K562 (cell line): ENCODE data around the gene RAB3GAP1. TPM values are rescaled to one million over a fixed set of nuclear protein-coding genes. Genes with fewer than 3 reads are reported as not detected.

Experiments
- ATAC-seq: fragments of 200-7000 bp; cut with Tn5 transposase; 3 replicates; pipeline ENCODE4 v1.9.1; 2020; ENCODE audit warnings: moderate library complexity
- BruUV-seq: library from RNA; stranded (reverse); fragments of 400-500 nt; replicated peaks from 2 replicates; lab custom pipeline; 2021; lab: Mats Ljungman, UMichigan
- CTCF ChIA-PET: fragments of 300-600 bp; formaldehyde crosslinking; extraction: SDS; loops from one replicate; lab custom pipeline; 2021; ENCODE audit warnings: low intra/inter-chr PET ratio; lab: Yijun Ruan, JAX
- POLR2A ChIA-PET: fragments of 300-600, 350-650 bp; sonication (Branson Sonifier 250); formaldehyde crosslinking; extraction: SDS; loops from one replicate; lab custom pipeline; 2021; ENCODE audit warnings: antibody characterized with exemption, inconsistent platforms; lab: Yijun Ruan, JAX
- DNase-seq, 4 experiments: peaks; one replicate each; pipeline versions ENCODE4 v3.0.0 to v3.0.0-alpha.2; 2011 to 2018; ENCODE audit warnings: low spot score in 3 of 4, mixed read lengths in 3 of 4; ENCODE audit errors: extremely low read depth in 1 of 4
- FAIRE-seq: peaks from 2 replicates; lab custom pipeline; 2011; peaks lifted over from hg19 to GRCh38; lab: Jason Lieb, UNC
- H2AFZ ChIP-seq: 2 replicates; pipeline ENCODE4 v1.6.0; 2011; ENCODE audit warnings: low read depth, low read length, control low read depth, inconsistent platforms
- H3K27ac ChIP-seq: fragments of 200-600 bp; 3 replicates; pipeline ENCODE4 v1.8.0; 2011; ENCODE audit warnings: low read depth, mild to moderate bottlenecking, control low read depth, inconsistent platforms, low read length, moderate library complexity, mixed read lengths; ENCODE audit errors: extremely low read depth
- H3K27me3 ChIP-seq, 2 experiments: fragments of 300-600 bp in 1 of 2; 2 replicates in 1 of 2; 3 replicates in 1 of 2; pipeline versions ENCODE4 v1.6.0 to v1.8.0; 2011; ENCODE audit warnings: inconsistent platforms in 2 of 2, low read length in 2 of 2, mild to moderate bottlenecking in 1 of 2, mixed read lengths in 1 of 2, moderate library complexity in 1 of 2; ENCODE audit not compliant: control insufficient read depth in 2 of 2, insufficient read depth in 2 of 2
- H3K36me3 ChIP-seq: fragments of 300-600 bp; 3 replicates; pipeline ENCODE4 v1.8.0; 2011; ENCODE audit warnings: mild to moderate bottlenecking, low read length, inconsistent platforms; ENCODE audit not compliant: control insufficient read depth, insufficient read depth
- H3K4me1 ChIP-seq, 2 experiments: fragments of 200-600 bp in 1 of 2; replicated peaks in 1 of 2; 2 replicates in 1 of 2; 3 replicates in 1 of 2; pipeline versions ENCODE4 v1.5.1 to v1.8.0; 2011; ENCODE audit warnings: inconsistent platforms in 2 of 2, low read length in 2 of 2, mild to moderate bottlenecking in 1 of 2, mixed read lengths in 1 of 2, moderate library complexity in 1 of 2; ENCODE audit not compliant: control insufficient read depth in 2 of 2, insufficient read depth in 2 of 2
- H3K4me2 ChIP-seq: 2 replicates; pipeline ENCODE4 v1.6.1; 2011; ENCODE audit warnings: low read length, control low read depth, inconsistent platforms, mixed read lengths; ENCODE audit not compliant: insufficient read depth
- H3K4me3 ChIP-seq: fragments of 200-600 bp; sonication (generic), shearing (Covaris generic); 2 replicates; pipeline ENCODE4 v1.5.1; 2016; ENCODE audit warnings: control low read depth, inconsistent platforms
- H3K79me2 ChIP-seq: fragments of 200-600 bp; 3 replicates; pipeline ENCODE4 v1.8.0; 2011; ENCODE audit warnings: low read length, inconsistent platforms; ENCODE audit not compliant: control insufficient read depth, insufficient read depth
- H3K9ac ChIP-seq, 2 experiments: 2 replicates each; pipeline versions ENCODE4 v1.6.0 to v1.6.1; 2011; ENCODE audit warnings: low read depth in 2 of 2, low read length in 2 of 2, control low read depth in 1 of 2, inconsistent platforms in 1 of 2, mild to moderate bottlenecking in 1 of 2, mixed read lengths in 1 of 2; ENCODE audit not compliant: insufficient read depth in 1 of 2
- H3K9me1 ChIP-seq: one replicate; pipeline ENCODE4 v1.6.0; 2011; ENCODE audit warnings: inconsistent platforms, mild to moderate bottlenecking, low read length, moderate library complexity; ENCODE audit not compliant: control insufficient read depth, insufficient read depth
- H3K9me3 ChIP-seq: replicated peaks from 2 replicates; pipeline ENCODE4 v1.5.1; 2011; ENCODE audit warnings: low read depth, low read length, inconsistent platforms; ENCODE audit not compliant: control insufficient read depth, insufficient read depth
- H4K20me1 ChIP-seq: replicated peaks from 2 replicates; pipeline ENCODE4 v1.6.1; 2011; ENCODE audit warnings: low read length, inconsistent platforms, mixed read lengths; ENCODE audit not compliant: control insufficient read depth, insufficient read depth
- CEBPB ChIP-seq: fragments of 450-650 bp; IDR thresholded peaks from 2 replicates; pipeline ENCODE4 v1.6.1; 2016; ENCODE audit warnings: missing genetic modification characterization, missing compliant biosample characterization
- CEBPG ChIP-seq, 3 experiments: fragments of 200-800 bp in 1 of 3; sonication (Bioruptor generic) in 1 of 3; sonication (generic) in 1 of 3; formaldehyde crosslinking in 1 of 3; IDR thresholded peaks in 2 of 3; conservative IDR thresholded peaks in 1 of 3; 2 replicates each; pipeline versions ENCODE4 v1.6.1 to v1.8.0; 2016 to 2022; ENCODE audit warnings: missing compliant biosample characterization in 2 of 3, missing genetic modification characterization in 2 of 3, mild to moderate bottlenecking in 1 of 3, missing genetic modification reagents in 1 of 3
- FOXA3 ChIP-seq, 2 experiments: fragments of 450-650 bp in 1 of 2; sonication (generic) in 1 of 2; formaldehyde crosslinking; IDR thresholded peaks in 1 of 2; conservative IDR thresholded peaks in 1 of 2; 2 replicates each; pipeline versions ENCODE4 v1.4.0 to v1.8.0; 2020 to 2022; ENCODE audit warnings: mild to moderate bottlenecking in 2 of 2, missing genetic modification reagents in 1 of 2
- HDAC6 ChIP-seq: IDR thresholded peaks from 2 replicates; pipeline ENCODE4 v1.6.1; 2012; ENCODE audit warnings: low read depth, mild to moderate bottlenecking, control low read depth, inconsistent platforms, low read length, moderate library complexity
- KAT2B ChIP-seq: IDR thresholded peaks from one replicate; pipeline ENCODE4 v1.6.1; 2012; ENCODE audit warnings: low read depth, mild to moderate bottlenecking, control low read depth, inconsistent platforms, low read length, moderate library complexity
- POLR3A ChIP-seq: IDR thresholded peaks from 2 replicates; pipeline ENCODE4 v1.6.1; 2011; ENCODE audit warnings: borderline replicate concordance, mild to moderate bottlenecking, moderate library complexity; ENCODE audit not compliant: insufficient read length, insufficient read depth; ENCODE audit errors: extremely low read depth
- ZNF146 ChIP-seq: IDR thresholded peaks from one replicate; pipeline ENCODE4 v1.6.1; 2018; ENCODE audit warnings: missing compliant biosample characterization; ENCODE audit not compliant: unreplicated experiment
- WGBS: fragments of 100-300 bp; shearing (Covaris generic); methylation state at CpG from one replicate; pipeline ENCODE4 v1.1.6; 2016; ENCODE audit warnings: low coverage, mixed read lengths; ENCODE audit not compliant: insufficient coverage; ENCODE audit errors: missing lambda C conversion rate; 5-methylcytosine and 5-hydroxymethylcytosine counted together
- in situ Hi-C: fragments of 300-500 bp; cut with MboI; formaldehyde crosslinking; loops from 4 replicates; pipeline ENCODE4 v1.15.0; 2018; ENCODE audit warnings: inconsistent platforms, mixed read lengths
- intact Hi-C: fragments of 100-400 bp; cut with micrococcal nuclease; formaldehyde crosslinking; loops from 2 replicates; pipeline ENCODE4 v1.14.2; 2022
- polyA plus RNA-seq, 8 experiments: library from polyadenylated mRNA; depleted of rRNA in 4 of 8; stranded (reverse) in 5 of 8; unstranded in 3 of 8; fragments of >200 nt; fragmentation: Nextera tagmentation in 2 of 8; fragmentation: Illumina TruSeq in 1 of 8; extraction: Ambion mirVana in 2 of 8; extraction: Trizol in 1 of 8; gene quantifications; 2 replicates each; pipeline versions ENCODE4 v1.2.1 to v1.2.3, GENCODE V29; 2011 to 2014; ENCODE audit warnings: inconsistent platforms in 1 of 8, missing spikeins in 1 of 8
- total RNA-seq, 7 experiments: library from RNA; depleted of rRNA in 6 of 7; stranded (reverse); fragments of >200 nt in 6 of 7; fragmentation: Illumina TruSeq in 2 of 7; extraction: Trizol in 2 of 7; gene quantifications; 2 replicates each; pipeline versions ENCODE4 v1.2.1 to v1.2.3, GENCODE V29; 2011 to 2021; ENCODE audit warnings: low replicate concordance in 1 of 7

Gene RAB3GAP1
- total and polyA plus RNA-seq, 9 of the 15 experiments (the other 6 are each of a cell fraction or from before 2014, with no cell fraction given), result 15.5 to 48.6 (median 33.0) TPM

- peaks cover 27% of the 10 kb centered on the region; the same call in 2 of the 3 replicates for H3K79me2 ChIP-seq
- no TSS peak for BruUV-seq
- TF ChIP-seq HDAC6 (no peak), POLR3A (no peak), CEBPB (peak; percentile 75), CEBPG (CRISPR knock-in tag; IDR thresholded peaks at IDR 0.05) (no peak), CEBPG (tag; conservative IDR thresholded peaks at IDR 0.05 in 1 of 2, IDR thresholded peaks at IDR 0.05 in 1 of 2) (peak; percentile 34 to 76; a peak in 3 of 4 replicates), FOXA3 (CRISPR knock-in tag; conservative IDR thresholded peaks at IDR 0.05 in 1 of 2, IDR thresholded peaks at IDR 0.05 in 1 of 2) (no peak), ZNF146 (CRISPR knock-in tag) (peak; percentile 34), KAT2B (no peak)
These were observed 24.5 kb downstream of the RAB3GAP1 start for GRCh38 chr2:135076556-135076955.

More at GRCh38 chr2:135076556-135076955, 24.5 kb downstream of the RAB3GAP1 start:
- peaks cover 5% of the 10 kb centered on the region; the same call in 1 of the 3 replicates for H3K36me3 ChIP-seq
- ATAC-seq (no peak), FAIRE-seq (no peak), DNase-seq (no peak)
- no peak overlapping the region for H3K27ac ChIP-seq
- intact Hi-C loops (no loop called here), in situ Hi-C loops (no loop called here)
- H3K9me1 ChIP-seq, result no peaks in the 10 kb centered on the region
- no peaks in the 10 kb centered on the region; the same call in 1 of the 2 replicates for H3K9me3 ChIP-seq
- no peak overlapping the region for H3K4me2 ChIP-seq
- no peaks in the 10 kb centered on the region; the same call in 1 of the 2 replicates for H4K20me1 ChIP-seq
- no peak overlapping the region for H3K9ac ChIP-seq
- no peak overlapping the region for H3K4me3 ChIP-seq
- H3K27me3 ChIP-seq, result no peaks in the 10 kb centered on the region
- 100% methylated on average over 2 of the region's 2 CpGs for WGBS
- no peaks in the 10 kb centered on the region for H3K4me1 ChIP-seq
- POLR2A ChIA-PET, result no interaction called here
- H2AFZ ChIP-seq, result no peak overlapping the region
- CTCF ChIA-PET, result no interaction called here
